HCT116 (cell line): ENCODE measurements around the gene TMPRSS3. TPM values are rescaled to one million over a fixed set of nuclear protein-coding genes. Genes with fewer than 3 reads are reported as not detected.

Source experiments
- ATAC-seq: fragments of 200-7000 bp; cut with Tn5 transposase; 2 replicates; pipeline ENCODE4 v1.9.1; 2020; ENCODE audit warnings: mild to moderate bottlenecking, moderate library complexity
- BruUV-seq: library from RNA; stranded (reverse); fragments of 400-500 nt; replicated peaks from 2 replicates; lab custom pipeline; 2021; lab: Mats Ljungman, UMichigan
- CTCF ChIA-PET: fragments of 300-600 bp; sonication (Branson Sonifier 250); formaldehyde crosslinking; loops from one replicate; lab custom pipeline; 2021; ENCODE audit warnings: antibody characterized with exemption; lab: Charles Lee
- POLR2A ChIA-PET: fragments of 300-600, 350-600 bp; sonication (Branson Sonifier 250); formaldehyde crosslinking; loops from one replicate; lab custom pipeline; 2021; ENCODE audit warnings: antibody characterized with exemption; lab: Charles Lee
- RAD21 ChIA-PET, 2 experiments: fragments of 300-600 bp; sonication (Branson Sonifier 250); formaldehyde crosslinking; loops; one replicate each; lab custom pipeline; 2023; ENCODE audit warnings: low total read pairs in 2 of 2; ENCODE audit not compliant: uncharacterized antibody in 2 of 2, unreplicated experiment in 2 of 2, low non-redundant PET in 1 of 2; lab: Charles Lee
- DNase-seq: peaks from one replicate; pipeline ENCODE4 v3.0.0-alpha.2; 2010; ENCODE audit warnings: low read depth, low spot score
- H2AFZ ChIP-seq: fragments of 200-600 bp; shearing (Covaris generic), sonication (generic); 2 replicates; pipeline ENCODE4 v1.6.1; 2017; ENCODE audit warnings: low read depth, mixed run types, mixed read lengths, antibody characterized with exemption, low read length; ENCODE audit not compliant: poor library complexity, severe bottlenecking
- H3K27ac ChIP-seq: 2 replicates; pipeline ENCODE4 v1.5.1; 2012; ENCODE audit warnings: low read depth, low read length
- H3K27me3 ChIP-seq: fragments of 200-600 bp; sonication (generic); 2 replicates; pipeline ENCODE4 v1.6.1; 2016; ENCODE audit warnings: mixed run types, low read length, mixed read lengths; ENCODE audit not compliant: insufficient read depth
- H3K36me3 ChIP-seq, 2 experiments: fragments of 200-500 bp in 1 of 2; fragments of 200-600 bp in 1 of 2; sonication (Bioruptor generic) in 1 of 2; sonication (generic) in 1 of 2; 2 replicates each; pipeline versions ENCODE4 v1.5.1 to v1.6.1; 2014 to 2016; ENCODE audit warnings: low read length in 2 of 2, inconsistent platforms in 1 of 2, mixed read lengths in 1 of 2, mixed run types in 1 of 2; ENCODE audit not compliant: insufficient read depth in 2 of 2, control insufficient read depth in 1 of 2
- H3K4me1 ChIP-seq, 2 experiments: fragments of 200-600 bp in 1 of 2; sonication (generic) in 1 of 2; 2 replicates each; pipeline versions ENCODE4 v1.5.1 to v1.6.1; 2012 to 2017; ENCODE audit warnings: low read length in 2 of 2, inconsistent platforms in 1 of 2, mild to moderate bottlenecking in 1 of 2, mixed read lengths in 1 of 2, mixed run types in 1 of 2, moderate library complexity in 1 of 2; ENCODE audit not compliant: insufficient read depth in 2 of 2, control insufficient read depth in 1 of 2
- H3K4me2 ChIP-seq: fragments of 200-600 bp; sonication (generic); 2 replicates; pipeline ENCODE4 v1.6.1; 2017; ENCODE audit warnings: mixed run types, low read length, mixed read lengths
- H3K4me3 ChIP-seq, 2 experiments: fragments of 200-600 bp in 1 of 2; sonication (generic) in 1 of 2; replicated peaks in 1 of 2; 2 replicates each; pipeline ENCODE4 v1.5.1; 2011 to 2016; ENCODE audit warnings: low read length in 2 of 2, control low read depth in 1 of 2, low read depth in 1 of 2, mild to moderate bottlenecking in 1 of 2, mixed read lengths in 1 of 2, mixed run types in 1 of 2
- H3K79me2 ChIP-seq: fragments of 200-600 bp; sonication (generic); 2 replicates; pipeline ENCODE4 v1.6.1; 2017; ENCODE audit warnings: mild to moderate bottlenecking, mixed run types, low read length, moderate library complexity, mixed read lengths; ENCODE audit not compliant: insufficient read depth
- H3K9ac ChIP-seq: fragments of 200-600 bp; sonication (generic); 2 replicates; pipeline ENCODE4 v1.6.1; 2016; ENCODE audit warnings: low read length, mixed read lengths
- H3K9me2 ChIP-seq: fragments of 200-600 bp; sonication (generic), shearing (Covaris generic); 2 replicates; pipeline ENCODE4 v1.6.1; 2017; ENCODE audit warnings: mixed run types, mild to moderate bottlenecking, moderate library complexity; ENCODE audit not compliant: insufficient read depth
- H3K9me3 ChIP-seq, 2 experiments: fragments of 200-500 bp in 1 of 2; fragments of 200-600 bp in 1 of 2; sonication (Bioruptor generic) in 1 of 2; sonication (generic) in 1 of 2; 2 replicates each; pipeline ENCODE4 v1.6.1; 2014 to 2017; ENCODE audit warnings: low read length in 2 of 2, mixed read lengths in 2 of 2, inconsistent platforms in 1 of 2, low read depth in 1 of 2, mild to moderate bottlenecking in 1 of 2, mixed run types in 1 of 2, moderate library complexity in 1 of 2; ENCODE audit not compliant: control insufficient read depth in 1 of 2, insufficient read depth in 1 of 2
- H4K20me1 ChIP-seq: fragments of 200-600 bp; sonication (generic), shearing (Covaris generic); 2 replicates; pipeline ENCODE4 v1.6.1; 2017; ENCODE audit warnings: mixed run types, mild to moderate bottlenecking, moderate library complexity; ENCODE audit not compliant: insufficient read depth
- ATF3 ChIP-seq: IDR thresholded peaks from 2 replicates; pipeline ENCODE4 v1.6.1; 2012
- CBX3 ChIP-seq: IDR thresholded peaks from 2 replicates; pipeline ENCODE4 v1.6.1; 2012; ENCODE audit warnings: low read depth
- CEBPB ChIP-seq: IDR thresholded peaks from 2 replicates; pipeline ENCODE4 v1.6.1; 2012; ENCODE audit warnings: low read depth
- EGR1 ChIP-seq: IDR thresholded peaks from 2 replicates; pipeline ENCODE4 v1.6.1; 2012; ENCODE audit warnings: low read depth
- ELF1 ChIP-seq: IDR thresholded peaks from 2 replicates; pipeline ENCODE4 v1.6.1; 2012; ENCODE audit warnings: low read depth, borderline replicate concordance
- EZH2phosphoT487 ChIP-seq: fragments of 200-600 bp; IDR thresholded peaks from 2 replicates; pipeline ENCODE4 v1.6.1; 2018; ENCODE audit warnings: antibody characterized with exemption, borderline replicate concordance
- FOSL1 ChIP-seq: IDR thresholded peaks from 2 replicates; pipeline ENCODE4 v1.6.1; 2012; ENCODE audit warnings: low read depth
- JUND ChIP-seq: IDR thresholded peaks from 2 replicates; pipeline ENCODE4 v1.6.1; 2012
- MAX ChIP-seq: IDR thresholded peaks from 2 replicates; pipeline ENCODE4 v1.6.1; 2012
- POLR2A ChIP-seq: IDR thresholded peaks from 2 replicates; pipeline ENCODE4 v1.7.0; 2011; ENCODE audit warnings: borderline replicate concordance; ENCODE audit not compliant: insufficient read depth, insufficient read length; ENCODE audit errors: extremely low read depth
- POLR2AphosphoS5 ChIP-seq: IDR thresholded peaks from 2 replicates; pipeline ENCODE4 v1.6.1; 2011; ENCODE audit warnings: mild to moderate bottlenecking, low read depth, low read length, moderate library complexity
- RAD21 ChIP-seq: IDR thresholded peaks from 2 replicates; pipeline ENCODE4 v1.6.1; 2012; ENCODE audit warnings: low read depth, mild to moderate bottlenecking
- REST ChIP-seq: IDR thresholded peaks from 2 replicates; pipeline ENCODE4 v1.6.1; 2012; ENCODE audit warnings: low read depth
- SIN3A ChIP-seq: IDR thresholded peaks from 2 replicates; pipeline ENCODE4 v1.6.1; 2012; ENCODE audit warnings: low read depth
- SP1 ChIP-seq: IDR thresholded peaks from 2 replicates; pipeline ENCODE4 v1.6.1; 2012; ENCODE audit warnings: low read depth
- SRF ChIP-seq: IDR thresholded peaks from 2 replicates; pipeline ENCODE4 v1.6.1; 2012; ENCODE audit warnings: low read depth
- TCF7L2 ChIP-seq: IDR thresholded peaks from 2 replicates; pipeline ENCODE4 v1.7.0; 2011; ENCODE audit warnings: borderline replicate concordance, inconsistent platforms; ENCODE audit not compliant: insufficient read depth, insufficient read length; ENCODE audit errors: extremely low read depth
- ZBTB33 ChIP-seq: IDR thresholded peaks from 2 replicates; pipeline ENCODE4 v1.6.1; 2011; ENCODE audit warnings: mild to moderate bottlenecking, low read length, moderate library complexity; ENCODE audit not compliant: insufficient replicate concordance; ENCODE audit errors: extremely low read depth
- ZNF274 ChIP-seq: fragments of 200-500 bp; sonication (Bioruptor generic); IDR thresholded peaks from 2 replicates; pipeline ENCODE4 v1.6.1; 2014; ENCODE audit warnings: mild to moderate bottlenecking, low read depth, low read length, inconsistent platforms
- intact Hi-C: fragments of 100-400 bp; cut with micrococcal nuclease; formaldehyde crosslinking; loops from 2 replicates; pipeline ENCODE4 v1.10.0; 2022
- total RNA-seq: library from RNA; stranded (reverse); gene quantifications from one replicate; pipeline ENCODE4 v1.2.1, GENCODE V29; 2021; ENCODE audit not compliant: unreplicated experiment

The TMPRSS3 gene
- total RNA-seq, 1 experiment from 2014 or later, result not detected

- Histone ChIP-seq H3K27ac (no peak overlapping the region), H3K27me3 (peaks cover 43% of the 10 kb centered on the region; the same call in 1 of the 2 replicates), H3K9me3 (no peaks in the 10 kb centered on the region), H3K9me2 (no peaks in the 10 kb centered on the region), H3K4me2 (no peak overlapping the region), H2AFZ (no peak overlapping the region), H3K79me2 (no peaks in the 10 kb centered on the region), H3K4me3 (no peak overlapping the region), H3K4me1 (0 out of 4 replicates have a peak, but pooled peaks cover 0 to 5% of the 10 kb centered on the region in 2 experiments), H3K36me3 (no peaks in the 10 kb centered on the region), H4K20me1 (no peaks in the 10 kb centered on the region), H3K9ac (no peak overlapping the region)
- ChIA-PET CTCF (no interaction called here), POLR2A (no interaction called here), RAD21 (no interaction called here)
- no peak for DNase-seq
- TF ChIP-seq SP1 (no peak), ATF3 (no peak), ZBTB33 (no peak), SRF (no peak), CEBPB (no peak), CBX3 (no peak), POLR2A (no peak), REST (no peak), ZNF274 (no peak), EGR1 (no peak), RAD21 (no peak), JUND (no peak), TCF7L2 (no peak), MAX (no peak), FOSL1 (no peak), SIN3A (no peak), POLR2AphosphoS5 (no peak), ELF1 (no peak), EZH2phosphoT487 (no peak)
- intact Hi-C loops, result no loop called here
- BruUV-seq, result no TSS peak
- ATAC-seq, result no peak
These were observed 34.7 kb upstream of the TMPRSS3 start for GRCh38 chr21:42430521-42430920.
